ENCODE data around the gene MAP3K21. TPM values are rescaled to one million over a fixed set of nuclear protein-coding genes. Genes with fewer than 3 reads are reported as not detected.

Gene MAP3K21
- total and polyA plus RNA-seq, 2 of the 8 experiments (the other 6 are each of a cell fraction or from before 2014, with no cell fraction given), result 21.2 to 21.8 TPM

DNA sequence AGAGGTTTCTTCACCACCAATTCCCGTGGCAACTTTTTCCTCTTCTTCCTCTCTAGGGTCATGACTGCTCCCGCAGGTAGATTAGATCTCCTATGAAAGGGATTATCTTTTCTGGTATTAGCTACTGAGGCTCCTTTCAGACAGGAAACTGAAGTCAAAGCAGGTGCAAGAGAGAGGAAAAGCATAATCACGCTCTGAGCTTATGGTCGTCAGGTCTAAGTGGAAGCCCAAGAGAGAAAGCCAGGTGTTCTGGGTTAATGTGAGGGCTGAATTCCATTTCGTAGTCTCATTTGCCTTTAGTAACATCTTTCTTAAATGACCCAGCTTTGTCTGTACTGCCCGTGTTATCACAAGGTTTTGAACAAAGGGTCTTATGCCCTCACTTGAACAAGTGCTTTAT, 8.3 kb upstream of the MAP3K21 start:
- FAIRE-seq (no peak), DNase-seq (ENCODE audit: low read depth in 1 of 2, low spot score in 2 of 2) (no peak)
- Histone ChIP-seq H2BK12ac (ENCODE audit: low read depth, low read length) (no peak overlapping the region), H3K4ac (replicated peaks; ENCODE audit: insufficient read length, low read depth, low read length) (no peak overlapping the region), H2AFZ (ENCODE audit: low read length) (no peak overlapping the region), H2BK15ac (ENCODE audit: low read length) (no peak overlapping the region), H2BK20ac (ENCODE audit: low read length) (no peak overlapping the region), H3K9me3 (ENCODE audit: insufficient read depth in 2 of 2, low read depth in 1 of 2, low read length in 1 of 2) (no peaks in the 10 kb centered on the region), H3K4me2 (ENCODE audit: insufficient read depth in 1 of 2, low read depth in 2 of 2, low read length in 2 of 2) (no peak overlapping the region), H3K14ac (ENCODE audit: insufficient read length) (no peak overlapping the region), H4K5ac (ENCODE audit: insufficient read length, low read depth, low read length) (no peak overlapping the region), H3K9ac (replicated peaks in 1 of 4; ENCODE audit: extremely low read depth in 1 of 4, low read depth in 3 of 4, low read length in 3 of 4) (no peak overlapping the region), H3K23ac (ENCODE audit: insufficient read length) (no peak overlapping the region), H3K27me3 (replicated peaks in 1 of 4; ENCODE audit: control insufficient read depth in 3 of 4, extremely low read depth in 1 of 4, insufficient read depth in 3 of 4, low read length in 3 of 4) (no peaks in the 10 kb centered on the region; a peak in 1 of 7 replicates), H2BK5ac (ENCODE audit: low read depth, low read length) (no peak overlapping the region), H2AK5ac (ENCODE audit: low read depth, low read length) (no peak overlapping the region), H3K23me2 (ENCODE audit: low read depth, low read length) (no peaks in the 10 kb centered on the region; the same call in 1 of the 2 replicates), H3K4me1 (replicated peaks in 1 of 4; ENCODE audit: control insufficient read depth in 3 of 4, insufficient read depth in 4 of 4, low read length in 3 of 4) (no peaks in the 10 kb centered on the region), H3K27ac (ENCODE audit: low read depth, low read length) (no peak overlapping the region), H3K79me2 (ENCODE audit: control insufficient read depth in 1 of 2, insufficient read depth in 2 of 2, low read length in 2 of 2) (no peaks in the 10 kb centered on the region), H3K36me3 (ENCODE audit: control insufficient read depth in 2 of 4, insufficient read depth in 4 of 4, low read length in 3 of 4) (no peaks in the 10 kb centered on the region), H2BK120ac (replicated peaks; ENCODE audit: low read depth, low read length) (no peak overlapping the region), H4K91ac (replicated peaks; ENCODE audit: insufficient read length, low read length) (no peak overlapping the region), H4K20me1 (replicated peaks in 1 of 2; ENCODE audit: control insufficient read depth in 1 of 2, insufficient read depth in 2 of 2, low read length in 2 of 2) (no peaks in the 10 kb centered on the region), H3K18ac (ENCODE audit: extremely low read depth, low read length) (no peak overlapping the region), H3K79me1 (ENCODE audit: low read depth, low read length) (no peaks in the 10 kb centered on the region), H3K56ac (replicated peaks; ENCODE audit: insufficient read length, low read depth, low read length) (no peak overlapping the region), H4K8ac (ENCODE audit: extremely low read depth, insufficient read depth, low read length) (no peak overlapping the region), H3K4me3 (ENCODE audit: extremely low read depth in 1 of 4, insufficient read depth in 2 of 4, low read depth in 3 of 4, low read length in 4 of 4) (no peak overlapping the region)
- 95% methylated on average over 4 of the region's 6 CpGs; no CpG with 5 or more reads in 1 of the 2 experiments for WGBS, 2 experiments (ENCODE audit: extremely low coverage in 1 of 2, insufficient coverage in 1 of 2, insufficient read length in 1 of 2, insufficient replicate concordance in 2 of 2, low coverage in 1 of 2, low lambda C conversion rate in 2 of 2, missing lambda C conversion rate in 1 of 2)
- CTCF ChIA-PET (ENCODE audit: partially characterized antibody), result interaction anchor here (1.8 kb wide), 1 partner anchor 11 kb away, joined by 5 read pairs; no protein-coding TSS in a partner anchor
- POLR2A ChIA-PET (ENCODE audit: partially characterized antibody), result interaction anchor here (1.1 kb wide), 1 partner anchor 9 kb away, joined by 6 read pairs; no protein-coding TSS in a partner anchor
- TF ChIP-seq RNF2 (IDR thresholded peaks at IDR 0.05; ENCODE audit: borderline replicate concordance, low read depth, low read length, missing control alignments, poor library complexity, severe bottlenecking) (no peak), SIN3A (conservative IDR thresholded peaks at IDR 0.05 in 1 of 2, IDR thresholded peaks at IDR 0.05 in 1 of 2; ENCODE audit: low read depth in 1 of 2, low read length in 2 of 2) (no peak), CTCF (IDR thresholded peaks at IDR 0.05; ENCODE audit: control extremely low read depth in 1 of 3, insufficient read depth in 1 of 3, low read depth in 1 of 3, low read length in 3 of 3) (no peak), TAF7 (optimal IDR thresholded peaks at IDR 0.05; ENCODE audit: borderline replicate concordance, low read depth, low read length) (no peak), FOSL1 (IDR thresholded peaks at IDR 0.05; ENCODE audit: insufficient read depth, low read depth, low read length) (no peak), GABPA (IDR thresholded peaks at IDR 0.05; ENCODE audit: borderline replicate concordance, insufficient read depth, low read length) (no peak), JUND (IDR thresholded peaks at IDR 0.05; ENCODE audit: low read length) (no peak), EP300 (IDR thresholded peaks at IDR 0.05; ENCODE audit: borderline replicate concordance in 1 of 2, low read depth in 2 of 2, low read length in 2 of 2) (no peak)
- TF ChIP-seq, protein P1, sequence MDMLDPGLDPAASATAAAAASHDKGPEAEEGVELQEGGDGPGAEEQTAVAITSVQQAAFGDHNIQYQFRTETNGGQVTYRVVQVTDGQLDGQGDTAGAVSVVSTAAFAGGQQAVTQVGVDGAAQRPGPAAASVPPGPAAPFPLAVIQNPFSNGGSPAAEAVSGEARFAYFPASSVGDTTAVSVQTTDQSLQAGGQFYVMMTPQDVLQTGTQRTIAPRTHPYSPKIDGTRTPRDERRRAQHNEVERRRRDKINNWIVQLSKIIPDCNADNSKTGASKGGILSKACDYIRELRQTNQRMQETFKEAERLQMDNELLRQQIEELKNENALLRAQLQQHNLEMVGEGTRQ (IDR thresholded peaks at IDR 0.05; ENCODE audit: low read length), result no peak

All from H1 (cell line).